PFSK-1 (cell line): ENCODE data around the gene GKN2.

ENCODE experiments used
- SIN3A ChIP-seq: IDR thresholded peaks from 2 replicates; pipeline ENCODE4 v1.6.1; 2012; ENCODE audit warnings: mild to moderate bottlenecking, low read length, moderate library complexity, borderline replicate concordance; ENCODE audit not compliant: insufficient read depth
- TF ChIP-seq, protein P1 (sequence below), 2 experiments: IDR thresholded peaks; 2 replicates each; pipeline versions ENCODE4 v1.6.1 to v1.8.0; 2011 to 2012; ENCODE audit warnings: low read depth in 2 of 2, low read length in 2 of 2, control low read depth in 1 of 2, inconsistent platforms in 1 of 2, mild to moderate bottlenecking in 1 of 2, moderate library complexity in 1 of 2; ENCODE audit not compliant: insufficient read depth in 1 of 2

DNA sequence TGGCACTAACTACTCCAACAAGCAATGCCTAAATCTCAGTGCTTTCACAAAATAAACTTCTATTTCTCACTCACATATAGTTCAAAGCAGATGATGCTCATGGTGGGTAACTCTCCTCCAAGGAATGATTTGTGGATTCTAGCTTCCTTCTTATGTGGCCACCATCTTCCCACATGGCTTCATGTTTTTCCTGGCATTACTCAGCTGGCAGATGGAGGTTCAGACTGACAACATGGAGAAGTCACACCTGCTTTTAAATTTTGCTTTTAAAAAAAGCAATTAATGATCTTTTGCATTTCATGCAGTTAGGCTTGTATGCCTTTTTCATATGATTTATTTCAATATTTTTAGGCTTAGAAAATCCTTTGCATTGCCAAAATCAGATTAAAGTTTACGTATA lies 6.3 kb upstream of the GKN2 start:
- TF ChIP-seq, protein P1, sequence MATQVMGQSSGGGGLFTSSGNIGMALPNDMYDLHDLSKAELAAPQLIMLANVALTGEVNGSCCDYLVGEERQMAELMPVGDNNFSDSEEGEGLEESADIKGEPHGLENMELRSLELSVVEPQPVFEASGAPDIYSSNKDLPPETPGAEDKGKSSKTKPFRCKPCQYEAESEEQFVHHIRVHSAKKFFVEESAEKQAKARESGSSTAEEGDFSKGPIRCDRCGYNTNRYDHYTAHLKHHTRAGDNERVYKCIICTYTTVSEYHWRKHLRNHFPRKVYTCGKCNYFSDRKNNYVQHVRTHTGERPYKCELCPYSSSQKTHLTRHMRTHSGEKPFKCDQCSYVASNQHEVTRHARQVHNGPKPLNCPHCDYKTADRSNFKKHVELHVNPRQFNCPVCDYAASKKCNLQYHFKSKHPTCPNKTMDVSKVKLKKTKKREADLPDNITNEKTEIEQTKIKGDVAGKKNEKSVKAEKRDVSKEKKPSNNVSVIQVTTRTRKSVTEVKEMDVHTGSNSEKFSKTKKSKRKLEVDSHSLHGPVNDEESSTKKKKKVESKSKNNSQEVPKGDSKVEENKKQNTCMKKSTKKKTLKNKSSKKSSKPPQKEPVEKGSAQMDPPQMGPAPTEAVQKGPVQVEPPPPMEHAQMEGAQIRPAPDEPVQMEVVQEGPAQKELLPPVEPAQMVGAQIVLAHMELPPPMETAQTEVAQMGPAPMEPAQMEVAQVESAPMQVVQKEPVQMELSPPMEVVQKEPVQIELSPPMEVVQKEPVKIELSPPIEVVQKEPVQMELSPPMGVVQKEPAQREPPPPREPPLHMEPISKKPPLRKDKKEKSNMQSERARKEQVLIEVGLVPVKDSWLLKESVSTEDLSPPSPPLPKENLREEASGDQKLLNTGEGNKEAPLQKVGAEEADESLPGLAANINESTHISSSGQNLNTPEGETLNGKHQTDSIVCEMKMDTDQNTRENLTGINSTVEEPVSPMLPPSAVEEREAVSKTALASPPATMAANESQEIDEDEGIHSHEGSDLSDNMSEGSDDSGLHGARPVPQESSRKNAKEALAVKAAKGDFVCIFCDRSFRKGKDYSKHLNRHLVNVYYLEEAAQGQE (IDR thresholded peaks at IDR 0.05; ENCODE audit: insufficient read depth in 1 of 2, low read depth in 2 of 2, low read length in 2 of 2), result no peak
- no peak for TF ChIP-seq SIN3A
